Peyer's patch (tissue), 4 donors: ENCODE results near the gene AGPAT2. TPM values are rescaled to one million over a fixed set of nuclear protein-coding genes. Genes with fewer than 3 reads are reported as not detected.

ENCODE experiments used
- DNase-seq, 3 donors: peaks; one replicate each; pipeline ENCODE4 v3.0.0-alpha.2; 2017 to 2019
- H3K27ac ChIP-seq, 4 donors: fragments of 200-600 bp; sonication (generic); one replicate each; pipeline ENCODE4 v1.5.1; 2016 to 2019
- H3K27me3 ChIP-seq, 2 donors: fragments of 200-600 bp; sonication (generic); one replicate each; pipeline ENCODE4 v1.5.1; 2019
- H3K36me3 ChIP-seq, 3 donors: fragments of 200-600 bp; sonication (generic); one replicate each; pipeline ENCODE4 v1.5.1; 2016 to 2019
- H3K4me1 ChIP-seq, 4 donors: fragments of 200-600 bp; sonication (generic); one replicate each; pipeline ENCODE4 v1.5.1; 2016 to 2019
- H3K4me3 ChIP-seq, 4 donors: fragments of 200-600 bp; sonication (generic); 1 replicate in 3 of 4; 2 replicates in 1 of 4; pipeline ENCODE4 v1.5.1; 2016 to 2019; ENCODE audit warnings: mild to moderate bottlenecking in 1 of 4
- H3K9me3 ChIP-seq, 4 donors: fragments of 200-600 bp; sonication (generic); one replicate each; pipeline ENCODE4 v1.5.1; 2016 to 2019; ENCODE audit warnings: mild to moderate bottlenecking in 1 of 4
- POLR2A ChIP-seq, 2 donors: fragments of 450-650 bp; IDR thresholded peaks; one replicate each; pipeline ENCODE4 v1.5.1; 2017; ENCODE audit warnings: antibody characterized with exemption in 2 of 2, mild to moderate bottlenecking in 2 of 2, moderate library complexity in 2 of 2
- total RNA-seq, 4 donors: library from RNA; depleted of rRNA; stranded (reverse); fragments of >200 nt; gene quantifications; one replicate each; pipeline ENCODE4 v1.1.0, GENCODE V29; 2016
- TF ChIP-seq, protein P1 (sequence below), 6 experiments: fragments of 450-650 bp in 4 of 6; fragments of 200-600 bp in 2 of 6; sonication (generic) in 1 of 6; IDR thresholded peaks; one replicate each; pipeline ENCODE4 v1.5.1; 2017 to 2019; ENCODE audit warnings: antibody characterized with exemption in 6 of 6, mild to moderate bottlenecking in 3 of 6, moderate library complexity in 1 of 6

The AGPAT2 gene
- total RNA-seq, 4 donors from 2014 or later: 97.4 to 802 (median 479) TPM

GRCh38 chr9:136726118-136726517 lies 38.9 kb upstream of the AGPAT2 start:
- H3K9me3 ChIP-seq: no peaks in the 10 kb centered on the region
- no peak for DNase-seq
- H3K27me3 ChIP-seq: no peaks in the 10 kb centered on the region
- peak overlapping the region in 1 of 4 donors; percentile 25 for H3K27ac ChIP-seq
- peak overlapping the region in 3 of 4 donors; percentile 83 to 89 (median 86) for H3K4me3 ChIP-seq
- peaks cover 0 to 52% (median 0%) of the 10 kb centered on the region in 3 donors for H3K36me3 ChIP-seq
- H3K4me1 ChIP-seq: peaks cover 0 to 32% (median 16%) of the 10 kb centered on the region in 4 donors
- TF ChIP-seq, protein P1, sequence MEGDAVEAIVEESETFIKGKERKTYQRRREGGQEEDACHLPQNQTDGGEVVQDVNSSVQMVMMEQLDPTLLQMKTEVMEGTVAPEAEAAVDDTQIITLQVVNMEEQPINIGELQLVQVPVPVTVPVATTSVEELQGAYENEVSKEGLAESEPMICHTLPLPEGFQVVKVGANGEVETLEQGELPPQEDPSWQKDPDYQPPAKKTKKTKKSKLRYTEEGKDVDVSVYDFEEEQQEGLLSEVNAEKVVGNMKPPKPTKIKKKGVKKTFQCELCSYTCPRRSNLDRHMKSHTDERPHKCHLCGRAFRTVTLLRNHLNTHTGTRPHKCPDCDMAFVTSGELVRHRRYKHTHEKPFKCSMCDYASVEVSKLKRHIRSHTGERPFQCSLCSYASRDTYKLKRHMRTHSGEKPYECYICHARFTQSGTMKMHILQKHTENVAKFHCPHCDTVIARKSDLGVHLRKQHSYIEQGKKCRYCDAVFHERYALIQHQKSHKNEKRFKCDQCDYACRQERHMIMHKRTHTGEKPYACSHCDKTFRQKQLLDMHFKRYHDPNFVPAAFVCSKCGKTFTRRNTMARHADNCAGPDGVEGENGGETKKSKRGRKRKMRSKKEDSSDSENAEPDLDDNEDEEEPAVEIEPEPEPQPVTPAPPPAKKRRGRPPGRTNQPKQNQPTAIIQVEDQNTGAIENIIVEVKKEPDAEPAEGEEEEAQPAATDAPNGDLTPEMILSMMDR (IDR thresholded peaks at IDR 0.05): no peak
- TF ChIP-seq POLR2A (IDR thresholded peaks at IDR 0.05): no peak

DNA sequence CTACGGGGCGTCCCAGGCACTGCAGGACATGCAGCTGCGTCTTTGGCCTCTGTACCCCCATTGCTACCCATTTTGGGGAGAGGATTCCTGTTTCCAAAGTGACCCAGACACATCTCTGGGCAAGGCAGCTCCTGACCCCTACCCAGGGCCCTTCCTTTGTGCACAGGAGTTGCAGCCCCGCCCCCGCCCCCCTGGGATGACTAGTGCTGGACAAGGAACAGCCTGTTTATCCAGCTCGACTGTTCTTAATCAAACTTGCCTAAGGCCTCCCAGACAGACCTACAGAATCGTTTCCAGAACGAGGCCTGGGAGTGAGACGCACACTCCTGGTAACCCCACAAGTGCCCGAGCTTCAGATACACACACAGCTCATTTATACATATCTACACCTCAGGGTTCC lies 38.4 kb upstream of the AGPAT2 start:
- H3K36me3 ChIP-seq: peaks cover 0 to 52% (median 0%) of the 10 kb centered on the region in 3 donors
- peak overlapping the region in 2 of 4 donors; percentile 83 to 86 for H3K4me3 ChIP-seq
- H3K27ac ChIP-seq: no peak overlapping the region
- no peaks in the 10 kb centered on the region for H3K9me3 ChIP-seq
- H3K27me3 ChIP-seq: no peaks in the 10 kb centered on the region
- peaks cover 0 to 35% (median 16%) of the 10 kb centered on the region in 4 donors for H3K4me1 ChIP-seq
- peak in 1 of 3 donors; percentile 46 for DNase-seq
- TF ChIP-seq, protein P1 (IDR thresholded peaks at IDR 0.05): no peak
- no peak for TF ChIP-seq POLR2A (IDR thresholded peaks at IDR 0.05)

DNA sequence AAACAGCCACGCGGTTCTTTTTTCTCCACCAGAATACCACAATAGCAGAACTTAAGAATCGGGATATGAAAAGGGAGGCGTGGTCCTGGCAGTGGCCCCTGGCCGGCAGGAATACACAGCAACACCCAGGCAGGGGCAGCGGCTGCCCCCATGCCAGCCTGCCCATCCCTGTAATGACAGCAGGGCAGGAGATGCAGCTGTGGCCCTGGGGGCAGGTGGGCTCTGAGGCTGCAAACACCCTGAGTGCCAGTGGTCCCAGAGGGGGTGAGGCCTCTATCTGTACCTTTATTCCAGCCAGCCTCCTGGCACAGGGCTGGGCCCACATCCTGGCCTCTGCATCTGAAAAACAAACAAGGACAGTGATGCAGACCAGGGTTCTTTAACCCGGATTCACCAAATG lies 37.5 kb upstream of the AGPAT2 start:
- DNase-seq: no peak
- Histone ChIP-seq H3K9me3 (no peaks in the 10 kb centered on the region), H3K27me3 (no peaks in the 10 kb centered on the region), H3K36me3 (peaks cover 0 to 52% (median 0%) of the 10 kb centered on the region in 3 donors), H3K4me1 (peaks cover 0 to 44% (median 19%) of the 10 kb centered on the region in 4 donors), H3K4me3 (no peak overlapping the region), H3K27ac (no peak overlapping the region)
- TF ChIP-seq POLR2A (IDR thresholded peaks at IDR 0.05): no peak
- TF ChIP-seq, protein P1 (IDR thresholded peaks at IDR 0.05): no peak

DNA sequence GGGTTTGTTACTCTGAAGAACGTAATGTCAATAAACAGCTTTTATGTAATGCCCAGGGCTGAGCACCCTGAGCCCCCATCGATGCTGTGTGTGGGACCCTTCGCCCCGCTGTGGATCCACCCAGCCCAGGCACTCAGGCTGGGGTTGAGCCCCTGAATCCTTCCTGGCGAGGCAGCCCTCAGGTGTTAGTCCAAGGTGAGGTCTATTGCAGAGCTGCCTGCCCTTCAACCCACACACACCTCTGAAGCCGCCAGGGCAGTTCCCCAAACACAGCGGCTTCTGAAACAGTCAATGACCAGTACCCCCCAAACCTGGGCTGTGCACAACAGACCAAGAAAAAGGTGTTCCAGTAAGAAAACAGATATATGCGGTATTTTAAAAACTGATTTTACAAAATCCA lies 36.7 kb upstream of the AGPAT2 start:
- Histone ChIP-seq H3K36me3 (peaks cover 0 to 52% (median 0%) of the 10 kb centered on the region in 3 donors), H3K27ac (no peak overlapping the region), H3K4me1 (peaks cover 3 to 48% (median 25%) of the 10 kb centered on the region in 4 donors), H3K27me3 (no peaks in the 10 kb centered on the region), H3K4me3 (no peak overlapping the region), H3K9me3 (no peaks in the 10 kb centered on the region)
- TF ChIP-seq POLR2A (IDR thresholded peaks at IDR 0.05): no peak
- TF ChIP-seq, protein P1 (IDR thresholded peaks at IDR 0.05): no peak
- no peak for DNase-seq

DNA sequence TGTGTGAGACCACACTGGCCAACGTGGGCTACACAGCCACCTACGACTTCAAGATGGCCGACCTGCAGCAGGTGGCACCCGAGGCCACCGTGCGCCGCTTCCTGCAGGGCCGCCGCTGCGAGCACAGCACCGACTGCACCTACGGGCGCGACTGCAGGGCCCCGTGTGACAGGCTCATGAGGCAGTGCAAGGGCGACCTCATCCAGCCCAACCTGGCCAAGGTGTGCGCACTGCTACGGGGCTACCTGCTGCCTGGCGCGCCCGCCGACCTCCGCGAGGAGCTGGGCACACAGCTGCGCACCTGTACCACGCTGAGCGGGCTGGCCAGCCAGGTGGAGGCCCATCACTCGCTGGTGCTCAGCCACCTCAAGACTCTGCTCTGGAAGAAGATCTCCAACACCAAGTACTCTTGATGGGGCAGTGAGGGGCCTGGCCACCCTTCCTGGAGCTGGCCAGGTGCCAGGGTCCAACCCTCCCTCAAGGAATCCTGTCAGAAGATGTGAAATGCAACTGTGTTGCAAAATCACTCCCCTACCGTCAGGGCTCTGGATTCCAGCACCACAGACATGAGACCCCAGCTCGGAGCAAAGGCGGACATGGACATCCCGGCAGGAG lies 36.2 kb upstream of the AGPAT2 start:
- Histone ChIP-seq H3K27ac (no peak overlapping the region), H3K27me3 (no peaks in the 10 kb centered on the region), H3K9me3 (no peaks in the 10 kb centered on the region), H3K4me1 (peaks cover 3 to 48% (median 25%) of the 10 kb centered on the region in 4 donors), H3K36me3 (peaks cover 0 to 52% (median 0%) of the 10 kb centered on the region in 3 donors), H3K4me3 (no peak overlapping the region)
- no peak for TF ChIP-seq POLR2A (IDR thresholded peaks at IDR 0.05)
- TF ChIP-seq, protein P1 (IDR thresholded peaks at IDR 0.05): no peak
- DNase-seq: no peak
